ENCODE results near the gene GSDME.

Gene GSDME

DNA sequence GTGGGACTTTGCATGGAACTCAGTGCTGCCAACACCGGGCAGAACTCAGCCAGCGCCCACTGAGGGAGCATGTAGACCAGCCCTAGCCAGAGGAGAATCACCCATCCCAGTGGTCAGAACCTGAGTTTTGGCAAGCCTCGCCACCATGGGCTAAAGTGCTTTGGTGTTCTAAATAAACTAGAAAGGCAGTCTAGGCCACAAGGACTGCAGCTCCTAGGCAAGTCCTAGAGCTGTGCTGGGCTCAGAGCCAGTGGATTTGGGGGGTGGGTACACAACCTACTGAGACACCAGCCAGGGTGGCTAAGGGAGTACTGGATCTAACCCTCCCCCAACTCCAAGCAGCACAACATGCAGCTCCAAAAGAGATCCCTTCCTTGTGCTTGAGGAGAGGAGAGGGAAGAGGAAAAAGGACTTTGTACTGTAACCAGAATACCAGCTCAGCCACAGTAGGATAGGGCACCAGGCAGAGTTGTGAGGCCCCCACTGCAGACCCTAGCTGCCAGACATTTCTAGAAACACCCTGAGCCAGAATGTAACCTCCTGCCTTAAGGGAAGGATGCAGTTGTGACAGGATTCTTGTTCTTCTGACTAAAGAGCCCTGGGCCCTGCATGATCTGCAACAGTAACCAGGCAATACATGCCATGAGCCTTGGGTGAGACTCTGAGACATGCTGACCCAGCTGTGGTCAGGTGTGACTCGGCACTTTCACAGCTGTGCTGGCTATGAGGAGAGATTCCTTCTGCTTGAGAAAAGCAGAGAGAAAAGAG, 24.4 kb downstream of the GSDME start:
- Histone ChIP-seq H2AK5ac (ENCODE audit: low read length) (no peak overlapping the region), H3K18ac (ENCODE audit: low read length) (peak overlapping the region; percentile 62), H3K4me1 (ENCODE audit: control insufficient read depth in 1 of 2, insufficient read depth in 2 of 2, low read length in 2 of 2) (peaks cover 12 to 17% of the 10 kb centered on the region in 2 experiments), H3K14ac (ENCODE audit: low read length) (peak overlapping the region; percentile 79), H2BK120ac (ENCODE audit: insufficient read depth, low read length, poor library complexity) (peak overlapping the region; percentile 67), H3K36me3 (ENCODE audit: control insufficient read depth in 1 of 2, insufficient read depth in 2 of 2, low read length in 2 of 2) (peaks cover 0 to 3% of the 10 kb centered on the region in 2 experiments), H3K79me2 (ENCODE audit: control insufficient read depth, insufficient read depth, low read length, poor library complexity) (peaks cover 3% of the 10 kb centered on the region), H3K4me3 (ENCODE audit: low read depth, low read length) (no peak overlapping the region), H4K12ac (ENCODE audit: low read depth, low read length) (no peak overlapping the region), H2BK12ac (ENCODE audit: low read length) (peak overlapping the region; percentile 61), H3K4ac (ENCODE audit: low read depth, low read length) (no peak overlapping the region), H4K91ac (ENCODE audit: low read depth, low read length) (peak overlapping the region; percentile 91), H3K9me3 (ENCODE audit: insufficient read depth, low read depth, low read length) (no peaks in the 10 kb centered on the region), H3K23ac (ENCODE audit: low read length) (no peak overlapping the region), H3K27ac (ENCODE audit: low read depth, low read length) (peak overlapping the region; percentile 42), H4K8ac (ENCODE audit: low read depth, low read length) (peak overlapping the region; percentile 51), H3K79me1 (ENCODE audit: low read length) (peaks cover 7% of the 10 kb centered on the region), H3K9ac (ENCODE audit: low read length) (no peak overlapping the region), H3K27me3 (ENCODE audit: insufficient read depth, low read length) (no peaks in the 10 kb centered on the region), H3K4me2 (ENCODE audit: low read length) (no peak overlapping the region), H2BK5ac (ENCODE audit: low read depth, low read length, poor library complexity) (peak overlapping the region; percentile 77), H2AFZ (ENCODE audit: insufficient read depth, low read length, poor library complexity) (no peak overlapping the region)
- WGBS (ENCODE audit: extremely low coverage, insufficient coverage, insufficient read length): no CpG with 5 or more reads among the region's 4 CpGs
- DNase-seq: peak; percentile 85 to 89

- H3K9me3 ChIP-seq (ENCODE audit: insufficient read depth, low read depth, low read length): no peaks in the 10 kb centered on the region
- H4K91ac ChIP-seq (ENCODE audit: low read depth, low read length): no peak overlapping the region
- no peak overlapping the region for H2BK120ac ChIP-seq (ENCODE audit: insufficient read depth, low read length, poor library complexity)
- no CpG with 5 or more reads among the region's 13 CpGs for WGBS (ENCODE audit: extremely low coverage, insufficient coverage, insufficient read length)
- no peak overlapping the region for H3K14ac ChIP-seq (ENCODE audit: low read length)
- no peaks in the 10 kb centered on the region for H3K27me3 ChIP-seq (ENCODE audit: insufficient read depth, low read length)
- H4K8ac ChIP-seq (ENCODE audit: low read depth, low read length): no peak overlapping the region
- DNase-seq: no peak
- peaks cover 7% of the 10 kb centered on the region for H3K79me1 ChIP-seq (ENCODE audit: low read length)
- no peak overlapping the region for H3K4ac ChIP-seq (ENCODE audit: low read depth, low read length)
- no peak overlapping the region for H3K4me2 ChIP-seq (ENCODE audit: low read length)
- no peak overlapping the region for H2BK5ac ChIP-seq (ENCODE audit: low read depth, low read length, poor library complexity)
- H3K27ac ChIP-seq (ENCODE audit: low read depth, low read length): no peak overlapping the region
- no peak overlapping the region for H3K4me3 ChIP-seq (ENCODE audit: low read depth, low read length)
- peak overlapping the region; percentile 55 for H2AK5ac ChIP-seq (ENCODE audit: low read length)
- H3K36me3 ChIP-seq (ENCODE audit: control insufficient read depth in 1 of 2, insufficient read depth in 2 of 2, low read length in 2 of 2): peaks cover 0 to 3% of the 10 kb centered on the region in 2 experiments
- no peak overlapping the region for H4K12ac ChIP-seq (ENCODE audit: low read depth, low read length)
- H3K79me2 ChIP-seq (ENCODE audit: control insufficient read depth, insufficient read depth, low read length, poor library complexity): peaks cover 3% of the 10 kb centered on the region
- H3K23ac ChIP-seq (ENCODE audit: low read length): no peak overlapping the region
- no peak overlapping the region for H3K9ac ChIP-seq (ENCODE audit: low read length)
- peaks cover 12 to 19% of the 10 kb centered on the region in 2 experiments for H3K4me1 ChIP-seq (ENCODE audit: control insufficient read depth in 1 of 2, insufficient read depth in 2 of 2, low read length in 2 of 2)
- no peak overlapping the region for H2BK12ac ChIP-seq (ENCODE audit: low read length)
- H2AFZ ChIP-seq (ENCODE audit: insufficient read depth, low read length, poor library complexity): no peak overlapping the region
- H3K18ac ChIP-seq (ENCODE audit: low read length): no peak overlapping the region
Observed at GRCh38 chr7:24731313-24731712, 26.0 kb downstream of the GSDME start.

DNA sequence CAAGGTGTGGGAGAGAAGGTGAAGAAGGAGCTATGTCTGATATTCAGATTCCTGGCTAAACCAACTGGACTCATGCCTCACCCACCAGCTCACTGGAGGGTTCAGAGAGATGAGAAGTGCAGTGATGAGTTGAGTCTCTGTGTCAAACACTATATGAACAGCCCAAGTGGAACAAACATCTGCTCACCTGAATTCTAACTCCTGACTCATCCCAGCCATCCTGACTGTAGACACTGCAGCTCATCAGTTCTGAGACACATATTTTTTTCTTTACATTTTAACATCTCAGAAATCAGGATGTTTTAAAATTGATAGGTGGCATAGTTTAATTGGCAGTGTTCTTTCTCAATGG, 27.3 kb downstream of the GSDME start:
- H3K18ac ChIP-seq (ENCODE audit: low read length): no peak overlapping the region
- no peak overlapping the region for H4K91ac ChIP-seq (ENCODE audit: low read depth, low read length)
- H4K12ac ChIP-seq (ENCODE audit: low read depth, low read length): no peak overlapping the region
- no peaks in the 10 kb centered on the region for H3K9me3 ChIP-seq (ENCODE audit: insufficient read depth, low read depth, low read length)
- no peak overlapping the region for H2BK12ac ChIP-seq (ENCODE audit: low read length)
- no peak overlapping the region for H3K27ac ChIP-seq (ENCODE audit: low read depth, low read length)
- H3K79me2 ChIP-seq (ENCODE audit: control insufficient read depth, insufficient read depth, low read length, poor library complexity): peaks cover 3% of the 10 kb centered on the region
- no peak overlapping the region for H2AFZ ChIP-seq (ENCODE audit: insufficient read depth, low read length, poor library complexity)
- H3K9ac ChIP-seq (ENCODE audit: low read length): no peak overlapping the region
- peaks cover 0 to 3% of the 10 kb centered on the region in 2 experiments for H3K36me3 ChIP-seq (ENCODE audit: control insufficient read depth in 1 of 2, insufficient read depth in 2 of 2, low read length in 2 of 2)
- H2BK120ac ChIP-seq (ENCODE audit: insufficient read depth, low read length, poor library complexity): no peak overlapping the region
- peaks cover 7% of the 10 kb centered on the region for H3K79me1 ChIP-seq (ENCODE audit: low read length)
- H3K23ac ChIP-seq (ENCODE audit: low read length): no peak overlapping the region
- no peak overlapping the region for H2AK5ac ChIP-seq (ENCODE audit: low read length)
- no peak overlapping the region for H2BK5ac ChIP-seq (ENCODE audit: low read depth, low read length, poor library complexity)
- DNase-seq: no peak
- H3K4me3 ChIP-seq (ENCODE audit: low read depth, low read length): no peak overlapping the region
- no peak overlapping the region for H4K8ac ChIP-seq (ENCODE audit: low read depth, low read length)
- H3K27me3 ChIP-seq (ENCODE audit: insufficient read depth, low read length): no peaks in the 10 kb centered on the region
- no peak overlapping the region for H3K4ac ChIP-seq (ENCODE audit: low read depth, low read length)
- H3K14ac ChIP-seq (ENCODE audit: low read length): no peak overlapping the region
- no peak overlapping the region for H3K4me2 ChIP-seq (ENCODE audit: low read length)
- peaks cover 12 to 19% of the 10 kb centered on the region in 2 experiments for H3K4me1 ChIP-seq (ENCODE audit: control insufficient read depth in 1 of 2, insufficient read depth in 2 of 2, low read length in 2 of 2)

DNA sequence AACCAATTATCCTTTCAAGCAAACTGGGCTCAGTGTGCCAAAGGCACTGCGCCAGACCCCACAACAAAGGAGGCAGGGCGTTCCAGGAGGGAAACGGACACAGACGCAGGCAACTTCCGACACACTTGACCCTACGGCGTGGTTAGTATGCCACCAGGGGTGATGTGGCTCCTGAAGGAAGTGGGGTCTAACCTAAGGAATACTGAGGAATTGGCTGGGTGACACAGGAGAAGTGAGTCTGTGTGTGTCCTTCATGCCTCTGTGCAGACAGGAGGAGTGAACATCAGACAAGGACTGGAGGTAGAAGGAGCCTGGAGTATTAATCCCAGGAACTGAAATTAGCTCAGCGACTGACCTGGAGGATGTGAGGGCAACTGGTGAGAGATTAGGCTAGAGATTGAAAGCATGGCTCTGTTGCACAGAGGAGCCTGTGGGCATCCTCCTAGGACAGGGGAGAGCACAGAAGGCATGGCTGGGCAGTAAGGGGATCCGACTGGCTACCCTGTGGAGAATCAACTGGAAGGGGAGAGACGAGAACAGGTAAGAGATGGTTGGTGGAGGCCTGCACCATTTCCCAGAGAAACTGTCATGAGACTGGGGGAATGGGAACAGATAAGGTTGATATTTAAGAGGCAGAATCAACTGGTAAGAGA, 27.8 kb downstream of the GSDME start:
- H3K23ac ChIP-seq (ENCODE audit: low read length): no peak overlapping the region
- peaks cover 12 to 19% of the 10 kb centered on the region in 2 experiments for H3K4me1 ChIP-seq (ENCODE audit: control insufficient read depth in 1 of 2, insufficient read depth in 2 of 2, low read length in 2 of 2)
- DNase-seq: no peak
- no peak overlapping the region for H3K4me3 ChIP-seq (ENCODE audit: low read depth, low read length)
- peaks cover 3% of the 10 kb centered on the region for H3K79me2 ChIP-seq (ENCODE audit: control insufficient read depth, insufficient read depth, low read length, poor library complexity)
- H3K27me3 ChIP-seq (ENCODE audit: insufficient read depth, low read length): no peaks in the 10 kb centered on the region
- no peak overlapping the region for H3K18ac ChIP-seq (ENCODE audit: low read length)
- H2AK5ac ChIP-seq (ENCODE audit: low read length): no peak overlapping the region
- H3K4me2 ChIP-seq (ENCODE audit: low read length): no peak overlapping the region
- H2BK12ac ChIP-seq (ENCODE audit: low read length): no peak overlapping the region
- no peak overlapping the region for H4K12ac ChIP-seq (ENCODE audit: low read depth, low read length)
- no peak overlapping the region for H3K9ac ChIP-seq (ENCODE audit: low read length)
- H2BK5ac ChIP-seq (ENCODE audit: low read depth, low read length, poor library complexity): no peak overlapping the region
- no CpG with 5 or more reads among the region's 10 CpGs for WGBS (ENCODE audit: extremely low coverage, insufficient coverage, insufficient read length)
- no peak overlapping the region for H3K4ac ChIP-seq (ENCODE audit: low read depth, low read length)
- peaks cover under 1% of the 10 kb centered on the region for H3K9me3 ChIP-seq (ENCODE audit: insufficient read depth, low read depth, low read length)
- H2BK120ac ChIP-seq (ENCODE audit: insufficient read depth, low read length, poor library complexity): no peak overlapping the region
- peaks cover 6% of the 10 kb centered on the region for H3K79me1 ChIP-seq (ENCODE audit: low read length)
- H3K14ac ChIP-seq (ENCODE audit: low read length): no peak overlapping the region
- H3K27ac ChIP-seq (ENCODE audit: low read depth, low read length): no peak overlapping the region
- H4K91ac ChIP-seq (ENCODE audit: low read depth, low read length): no peak overlapping the region
- H2AFZ ChIP-seq (ENCODE audit: insufficient read depth, low read length, poor library complexity): no peak overlapping the region
- H4K8ac ChIP-seq (ENCODE audit: low read depth, low read length): no peak overlapping the region
- peaks cover 0 to 3% of the 10 kb centered on the region in 2 experiments for H3K36me3 ChIP-seq (ENCODE audit: control insufficient read depth in 1 of 2, insufficient read depth in 2 of 2, low read length in 2 of 2)

Measured in trophoblast cell (in vitro differentiated cells and primary cell).